Stimulated activated CD8-positive, alpha-beta memory T cell treated with anti-CD3 and anti-CD28 coated beads, Interleukin-4, amount 100 ng/mL, for 1 hour (primary cell): ENCODE results near the gene AKR1C1.
"Not testable (repeated sequence)": the region's sequence is repeated elsewhere in the genome, so short reads cannot be mapped to it uniquely, and the experiment has no call there.

Experiments used
- DNase-seq, 2 donors: peaks; one replicate each; pipeline ENCODE4 v3.0.0-alpha.2; 2020; ENCODE audit warnings: low read depth in 2 of 2, low spot score in 1 of 2

AKR1C1 gene

GRCh38 chr10:4962876-4963814 lies at the start of gene AKR1C1:
TSS of gene AKR1C1 (plus strand) at chr10:4963415. CDS start at chr10:4963445, 30 bp downstream.
- not testable (repeated sequence) for DNase-seq

- no peak for DNase-seq
Observed at GRCh38 chr10:4914213-4914850, 48.9 kb upstream of the AKR1C1 start.

GRCh38 chr10:4916086-4916716 lies 47.0 kb upstream of the AKR1C1 start:
- no peak for DNase-seq

GRCh38 chr10:4918236-4918635 lies 45.0 kb upstream of the AKR1C1 start:
- no peak for DNase-seq

- DNase-seq = not testable (repeated sequence)
Observed at GRCh38 chr10:4924482-4924881, 38.7 kb upstream of the AKR1C1 start.

- no peak for DNase-seq
Observed at GRCh38 chr10:4926400-4926799, 36.8 kb upstream of the AKR1C1 start.

- DNase-seq = no peak
Observed at GRCh38 chr10:4931587-4931986, 31.6 kb upstream of the AKR1C1 start.

GRCh38 chr10:4934391-4934987 lies 28.7 kb upstream of the AKR1C1 start:
- DNase-seq = no peak

GRCh38 chr10:4937346-4937745 lies 25.9 kb upstream of the AKR1C1 start:
- no peak for DNase-seq

GRCh38 chr10:4939224-4940072 lies 23.8 kb upstream of the AKR1C1 start:
- DNase-seq = no peak

- not testable (repeated sequence) for DNase-seq
Observed at GRCh38 chr10:4940073-4940428, 23.2 kb upstream of the AKR1C1 start.

GRCh38 chr10:4940909-4941308 lies 22.3 kb upstream of the AKR1C1 start:
- not testable (repeated sequence) for DNase-seq

- DNase-seq = no peak
Observed at GRCh38 chr10:4941540-4942330, 21.5 kb upstream of the AKR1C1 start.

GRCh38 chr10:4942931-4943330 lies 20.3 kb upstream of the AKR1C1 start:
- DNase-seq = not testable (repeated sequence)

GRCh38 chr10:4943416-4943815 lies 19.8 kb upstream of the AKR1C1 start:
- not testable (repeated sequence) for DNase-seq

- DNase-seq = no peak
Observed at GRCh38 chr10:4943821-4944220, 19.4 kb upstream of the AKR1C1 start.

GRCh38 chr10:4944841-4945240 lies 18.4 kb upstream of the AKR1C1 start:
- DNase-seq = no peak

GRCh38 chr10:4945766-4946717 lies 17.2 kb upstream of the AKR1C1 start:
- DNase-seq = no peak
